ENCODE measurements around the gene INSIG2.

The INSIG2 gene

GRCh38 chr2:118062669-118063068 lies 25.6 kb upstream of the INSIG2 start:
- no peak for DNase-seq (ENCODE audit: extremely low spot score)
- ChIA-PET CTCF (interaction anchor here (0.8 to 22.5 kb wide), 11 partner anchors 11 to 793 kb away, joined by 3 to 486 read pairs (median 4); partner anchors contain the start of gene CCDC93), POLR2A (no interaction called here)
- no peak for TF ChIP-seq CTCF (IDR thresholded peaks at IDR 0.05; ENCODE audit: control extremely low read depth, extremely low read depth, low read depth, missing control alignments)

GRCh38 chr2:118065015-118065706 lies 23.1 kb upstream of the INSIG2 start:
- DNase-seq (ENCODE audit: extremely low spot score), result no peak
- TF ChIP-seq CTCF (IDR thresholded peaks at IDR 0.05; ENCODE audit: control extremely low read depth, extremely low read depth, low read depth, missing control alignments), result no peak
- POLR2A ChIA-PET, result no interaction called here
- CTCF ChIA-PET, result interaction anchor here (5.4 to 22.5 kb wide), 2 partner anchors 13 to 21 kb away, joined by 38 to 486 read pairs; no protein-coding TSS in a partner anchor

- ChIA-PET CTCF (interaction anchor here (1.3 to 22.5 kb wide), 3 partner anchors 12 to 22 kb away, joined by 5 to 486 read pairs (median 25); no protein-coding TSS in a partner anchor), POLR2A (no interaction called here)
- TF ChIP-seq CTCF (IDR thresholded peaks at IDR 0.05; ENCODE audit: control extremely low read depth, extremely low read depth, low read depth, missing control alignments), result no peak
- DNase-seq (ENCODE audit: extremely low spot score), result no peak
Measured at GRCh38 chr2:118065921-118066511, 22.3 kb upstream of the INSIG2 start.

GRCh38 chr2:118077636-118078247 lies 10.5 kb upstream of the INSIG2 start:
- CTCF ChIA-PET, result interaction anchor here (1.1 to 4.3 kb wide), 9 partner anchors 10 to 75 kb away, joined by 3 to 38 read pairs (median 4); partner anchors contain the start of gene INSIG2
- DNase-seq (ENCODE audit: extremely low spot score), result no peak
- POLR2A ChIA-PET, result no interaction called here
- TF ChIP-seq CTCF (IDR thresholded peaks at IDR 0.05; ENCODE audit: control extremely low read depth, extremely low read depth, low read depth, missing control alignments), result no peak

GRCh38 chr2:118078734-118079133 lies 9.5 kb upstream of the INSIG2 start:
- POLR2A ChIA-PET, result no interaction called here
- DNase-seq (ENCODE audit: extremely low spot score), result no peak
- CTCF ChIA-PET, result interaction anchor here (0.9 to 4.3 kb wide), 10 partner anchors 10 to 76 kb away, joined by 3 to 38 read pairs (median 4); partner anchors contain the start of gene INSIG2
- no peak for TF ChIP-seq CTCF (IDR thresholded peaks at IDR 0.05; ENCODE audit: control extremely low read depth, extremely low read depth, low read depth, missing control alignments)

GRCh38 chr2:118084491-118085089 lies 3.7 kb upstream of the INSIG2 start:
- ChIA-PET CTCF (interaction anchor here (1.4 to 4.7 kb wide), 7 partner anchors 11 to 270 kb away, joined by 3 to 20 read pairs (median 6); partner anchors contain the start of gene DDX18), POLR2A (no interaction called here)
- DNase-seq (ENCODE audit: extremely low spot score), result no peak
- TF ChIP-seq CTCF (IDR thresholded peaks at IDR 0.05; ENCODE audit: control extremely low read depth, extremely low read depth, low read depth, missing control alignments), result no peak

All from GM10248 (cell line).